ENCODE data around the gene ABCC12. TPM values are rescaled to one million over a fixed set of nuclear protein-coding genes. Genes with fewer than 3 reads are reported as not detected.

ABCC12 gene
- total RNA-seq, 1 donor from 2014 or later: not detected

GRCh38 chr16:48132696-48133095 is 23.1 kb downstream of the ABCC12 start:
- H3K9me3 ChIP-seq (replicated peaks): no peaks in the 10 kb centered on the region
- intact Hi-C loops (cut with micrococcal nuclease): no loop called here
- no peak overlapping the region for H3K4me3 ChIP-seq
- DNase-seq: no peak
- peaks cover 32% of the 10 kb centered on the region for H3K4me1 ChIP-seq
- H3K36me3 ChIP-seq: no peaks in the 10 kb centered on the region
- no peaks in the 10 kb centered on the region for H3K27me3 ChIP-seq (ENCODE audit: low read depth)
- no peak overlapping the region for H3K27ac ChIP-seq (replicated peaks)
- TF ChIP-seq CTCF (IDR thresholded peaks at IDR 0.05; ENCODE audit: borderline replicate concordance): no peak

- H3K4me3 ChIP-seq: no peak overlapping the region
- no peaks in the 10 kb centered on the region for H3K27me3 ChIP-seq (ENCODE audit: low read depth)
- H3K36me3 ChIP-seq: no peaks in the 10 kb centered on the region
- TF ChIP-seq CTCF (IDR thresholded peaks at IDR 0.05; ENCODE audit: borderline replicate concordance): no peak
- no peak overlapping the region for H3K27ac ChIP-seq (replicated peaks)
- intact Hi-C loops (cut with micrococcal nuclease): no loop called here
- peaks cover 32% of the 10 kb centered on the region for H3K4me1 ChIP-seq
- H3K9me3 ChIP-seq (replicated peaks): no peaks in the 10 kb centered on the region
- no peak for DNase-seq
Observed at GRCh38 chr16:48131201-48131935, 24.4 kb downstream of the ABCC12 start.

DNA sequence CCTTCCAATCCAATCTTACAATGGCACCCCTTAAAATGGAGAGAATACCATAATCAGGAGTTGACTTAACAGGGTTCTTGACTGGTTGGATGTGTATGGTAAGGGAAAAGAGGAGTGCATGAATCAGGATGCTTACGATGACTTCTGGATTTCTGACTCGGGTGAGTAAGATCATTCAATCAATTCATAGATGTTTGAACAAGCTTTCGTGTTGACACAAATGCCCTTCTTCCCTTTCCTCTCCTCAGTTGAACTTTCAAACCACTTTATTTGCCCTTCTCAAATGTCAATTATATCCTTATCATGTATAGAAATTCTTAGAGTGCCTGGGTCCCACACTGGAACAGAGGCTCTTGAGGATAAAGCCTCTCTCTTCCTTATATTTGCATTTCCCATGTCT is 25.9 kb downstream of the ABCC12 start:
- peaks cover 38% of the 10 kb centered on the region for H3K4me1 ChIP-seq
- H3K27ac ChIP-seq (replicated peaks): no peak overlapping the region
- H3K4me3 ChIP-seq: no peak overlapping the region
- intact Hi-C loops (cut with micrococcal nuclease): no loop called here
- no peaks in the 10 kb centered on the region for H3K9me3 ChIP-seq (replicated peaks)
- no peaks in the 10 kb centered on the region for H3K27me3 ChIP-seq (ENCODE audit: low read depth)
- no peak for TF ChIP-seq CTCF (IDR thresholded peaks at IDR 0.05; ENCODE audit: borderline replicate concordance)
- no peaks in the 10 kb centered on the region for H3K36me3 ChIP-seq
- DNase-seq: no peak

DNA sequence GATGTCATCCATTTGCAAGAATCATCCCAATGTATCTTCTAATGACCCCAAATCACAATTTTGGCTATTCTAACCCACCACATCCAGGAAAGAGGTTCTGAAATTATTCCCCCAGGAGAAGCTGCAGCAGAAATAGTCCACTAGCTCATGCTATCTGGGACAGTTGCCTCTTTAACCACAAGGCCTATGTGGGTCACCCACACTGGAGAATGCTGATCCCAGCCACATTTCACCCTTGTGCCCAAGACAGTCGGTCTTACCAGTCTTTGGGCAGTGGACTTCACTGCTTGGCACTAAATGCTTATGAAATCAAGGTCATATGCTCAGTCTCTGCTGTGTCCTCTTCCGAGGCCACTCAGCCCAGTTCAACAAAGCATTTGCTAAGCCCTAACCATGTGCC is 27.0 kb downstream of the ABCC12 start:
- H3K4me3 ChIP-seq: no peak overlapping the region
- intact Hi-C loops (cut with micrococcal nuclease): no loop called here

GRCh38 chr16:48126801-48127644 is 28.8 kb downstream of the ABCC12 start:
- TF ChIP-seq CTCF (IDR thresholded peaks at IDR 0.05; ENCODE audit: borderline replicate concordance): no peak
- H3K27me3 ChIP-seq (ENCODE audit: low read depth): no peaks in the 10 kb centered on the region
- peaks cover 40% of the 10 kb centered on the region for H3K4me1 ChIP-seq
- intact Hi-C loops (cut with micrococcal nuclease): no loop called here
- H3K27ac ChIP-seq (replicated peaks): peak overlapping the region; percentile 67
- no peak overlapping the region for H3K4me3 ChIP-seq
- H3K9me3 ChIP-seq (replicated peaks): no peaks in the 10 kb centered on the region
- no peak for DNase-seq
- H3K36me3 ChIP-seq: no peaks in the 10 kb centered on the region

More for the DNA sequence above, 27.0 kb downstream of the ABCC12 start:
- peaks cover 40% of the 10 kb centered on the region for H3K4me1 ChIP-seq
- H3K27ac ChIP-seq (replicated peaks): no peak overlapping the region
- no peaks in the 10 kb centered on the region for H3K9me3 ChIP-seq (replicated peaks)
- TF ChIP-seq CTCF (IDR thresholded peaks at IDR 0.05; ENCODE audit: borderline replicate concordance): no peak
- no peaks in the 10 kb centered on the region for H3K36me3 ChIP-seq
- no peak for DNase-seq
- H3K27me3 ChIP-seq (ENCODE audit: low read depth): no peaks in the 10 kb centered on the region

Measured in left ventricle myocardium inferior (tissue), 1 donor.